Body of pancreas (tissue), 4 donors: ENCODE results near the gene ARID1B. TPM values are rescaled to one million over a fixed set of nuclear protein-coding genes. Genes with fewer than 3 reads are reported as not detected.
A peak's percentile ranks its signal among the peaks of the same experiment; 100 is the strongest.

ENCODE experiments used
- ATAC-seq: fragments of 150-250 bp; one replicate; pipeline ENCODE4 v1.9.1; 2016
- DNase-seq, 4 donors: peaks; one replicate each; pipeline ENCODE4 v3.0.0-alpha.2; 2019
- H3K27ac ChIP-seq, 4 donors: fragments of 200-600 bp; sonication (generic); 1 replicate in 3 of 4; 2 replicates in 1 of 4; pipeline versions ENCODE4 v1.5.1 to v1.6.1; 2016 to 2019; ENCODE audit warnings: mild to moderate bottlenecking in 1 of 4, mixed read lengths in 1 of 4, moderate library complexity in 1 of 4
- H3K27me3 ChIP-seq, 2 donors: fragments of 200-600 bp; sonication (generic); one replicate each; pipeline ENCODE4 v1.6.0; 2016; ENCODE audit warnings: mild to moderate bottlenecking in 1 of 2
- H3K36me3 ChIP-seq, 2 donors: fragments of 200-600 bp; sonication (generic); replicated peaks in 1 of 2; 2 replicates each; pipeline ENCODE4 v1.5.1; 2016; ENCODE audit warnings: low read depth in 2 of 2; ENCODE audit not compliant: insufficient read depth in 1 of 2
- H3K4me1 ChIP-seq: fragments of 200-600 bp; sonication (generic); one replicate; pipeline ENCODE4 v1.6.0; 2016
- H3K4me3 ChIP-seq, 2 donors: fragments of 200-600 bp; sonication (generic); 1 replicate in 1 of 2; 2 replicates in 1 of 2; pipeline ENCODE4 v1.5.1; 2016 to 2019
- H3K9me3 ChIP-seq, 3 donors: fragments of 200-600 bp; sonication (generic); 1 replicate in 2 of 3; 2 replicates in 1 of 3; pipeline ENCODE4 v1.5.1; 2016
- POLR2A ChIP-seq, 3 donors: fragments of 450-650 bp; IDR thresholded peaks; one replicate each; pipeline ENCODE4 v1.6.1; 2016; ENCODE audit warnings: antibody characterized with exemption in 3 of 3, mild to moderate bottlenecking in 2 of 3
- WGBS, 2 donors: methylation state at CpG; one replicate each; pipeline ENCODE4 v1.1.5; 2017; 5-methylcytosine and 5-hydroxymethylcytosine counted together
- intact Hi-C: fragments of 100-400 bp; cut with DNase I; formaldehyde crosslinking; loops from one replicate; pipeline ENCODE4 v1.15.1; 2023
- total RNA-seq, 2 donors: library from RNA; depleted of rRNA; stranded (reverse); fragments of >200 nt; gene quantifications; one replicate each; pipeline ENCODE4 v1.1.0, GENCODE V29; 2016
- TF ChIP-seq, protein P1 (sequence below), 7 experiments: fragments of 450-650 bp in 4 of 7; fragments of 200-600 bp in 3 of 7; sonication (generic) in 3 of 7; IDR thresholded peaks; one replicate each; pipeline ENCODE4 v1.5.1; 2016 to 2019; ENCODE audit warnings: antibody characterized with exemption in 7 of 7

The ARID1B gene
- total RNA-seq, 2 donors from 2014 or later, result 71.5 to 85.1 TPM

DNA sequence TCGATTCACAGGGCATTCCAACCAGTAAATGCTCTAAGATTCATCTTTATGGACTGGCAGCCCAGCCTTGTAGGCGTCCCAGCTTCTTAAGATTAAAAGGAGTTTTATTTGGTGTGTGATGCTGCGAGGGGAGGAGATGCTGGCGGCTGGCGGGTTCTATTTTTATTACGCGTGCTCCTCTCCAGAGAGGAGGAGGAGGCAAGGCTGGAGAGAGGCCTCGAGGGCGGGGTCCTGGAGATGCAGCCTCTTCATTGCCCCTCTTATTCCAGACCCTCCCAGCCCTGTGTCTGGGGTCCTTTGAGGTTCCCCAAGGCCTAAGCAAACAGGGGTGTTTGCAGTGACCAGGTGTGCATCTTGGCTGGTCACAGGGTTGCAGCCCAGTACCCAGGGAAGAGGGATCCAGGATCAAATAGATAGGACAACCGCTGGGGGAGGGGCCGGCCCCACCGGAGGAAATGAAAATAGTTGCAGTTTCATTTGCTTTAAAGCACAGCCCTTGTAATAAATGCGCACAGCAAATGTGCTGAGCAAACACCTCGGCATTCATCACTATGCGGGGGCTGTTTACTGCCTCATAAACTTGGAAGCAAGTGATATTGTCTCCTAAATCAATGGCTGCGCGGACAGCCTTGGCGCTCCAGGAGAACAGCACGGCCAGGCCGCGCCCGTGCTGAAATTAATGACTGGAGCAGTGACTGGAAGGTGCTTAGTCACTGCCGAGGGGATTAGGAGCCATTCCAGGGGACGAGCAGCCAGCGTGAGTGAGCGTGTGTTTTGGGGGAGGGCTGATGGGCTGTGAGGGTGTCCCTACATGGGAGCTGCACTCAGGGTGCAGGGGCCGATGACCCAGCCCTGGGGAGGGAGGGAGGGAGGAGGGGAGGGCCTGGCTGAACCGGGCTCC is 463.1 kb downstream of the ARID1B start:
- Histone ChIP-seq H3K27ac (peak overlapping the region; percentile 1 to 84 (median 80)), H3K4me3 (no peak overlapping the region), H3K4me1 (peaks cover 46% of the 10 kb centered on the region), H3K9me3 (no peaks in the 10 kb centered on the region), H3K36me3 (no peaks in the 10 kb centered on the region), H3K27me3 (no peaks in the 10 kb centered on the region)
- TF ChIP-seq, protein P1, sequence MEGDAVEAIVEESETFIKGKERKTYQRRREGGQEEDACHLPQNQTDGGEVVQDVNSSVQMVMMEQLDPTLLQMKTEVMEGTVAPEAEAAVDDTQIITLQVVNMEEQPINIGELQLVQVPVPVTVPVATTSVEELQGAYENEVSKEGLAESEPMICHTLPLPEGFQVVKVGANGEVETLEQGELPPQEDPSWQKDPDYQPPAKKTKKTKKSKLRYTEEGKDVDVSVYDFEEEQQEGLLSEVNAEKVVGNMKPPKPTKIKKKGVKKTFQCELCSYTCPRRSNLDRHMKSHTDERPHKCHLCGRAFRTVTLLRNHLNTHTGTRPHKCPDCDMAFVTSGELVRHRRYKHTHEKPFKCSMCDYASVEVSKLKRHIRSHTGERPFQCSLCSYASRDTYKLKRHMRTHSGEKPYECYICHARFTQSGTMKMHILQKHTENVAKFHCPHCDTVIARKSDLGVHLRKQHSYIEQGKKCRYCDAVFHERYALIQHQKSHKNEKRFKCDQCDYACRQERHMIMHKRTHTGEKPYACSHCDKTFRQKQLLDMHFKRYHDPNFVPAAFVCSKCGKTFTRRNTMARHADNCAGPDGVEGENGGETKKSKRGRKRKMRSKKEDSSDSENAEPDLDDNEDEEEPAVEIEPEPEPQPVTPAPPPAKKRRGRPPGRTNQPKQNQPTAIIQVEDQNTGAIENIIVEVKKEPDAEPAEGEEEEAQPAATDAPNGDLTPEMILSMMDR (IDR thresholded peaks at IDR 0.05), result no peak
- peak in 2 of 3 donors; percentile 19 to 28 for TF ChIP-seq POLR2A (IDR thresholded peaks at IDR 0.05)
- intact Hi-C loops, result no loop called here
- WGBS, 2 donors, result 33 to 43% methylated on average over 25 to 28 of the region's 28 CpGs
- DNase-seq (peak in 3 of 4 donors; percentile 49 to 69 (median 55)), ATAC-seq (peak; percentile 34)

DNA sequence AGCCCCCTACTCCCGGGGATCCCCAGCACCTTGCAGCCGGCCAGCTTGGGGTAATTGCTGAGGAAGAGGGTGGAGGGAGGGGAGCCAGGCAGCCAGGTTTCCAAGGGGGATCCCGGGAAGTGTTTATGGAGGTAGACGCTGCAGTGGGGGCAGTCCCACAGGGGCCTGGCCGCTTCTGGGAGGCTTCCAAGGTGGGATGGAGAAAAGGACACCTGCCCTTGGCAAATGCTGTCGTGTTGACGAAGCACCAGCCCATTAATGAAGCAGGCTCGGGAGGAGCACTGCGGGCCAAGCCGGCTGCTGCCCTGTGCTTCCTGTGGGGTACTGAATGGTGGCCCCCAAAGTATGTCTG is 463.8 kb downstream of the ARID1B start:
- DNase-seq (no peak), ATAC-seq (no peak)
- no peaks in the 10 kb centered on the region for H3K27me3 ChIP-seq
- no peaks in the 10 kb centered on the region for H3K36me3 ChIP-seq
- TF ChIP-seq, protein P1 (IDR thresholded peaks at IDR 0.05), result no peak
- no peak for TF ChIP-seq POLR2A (IDR thresholded peaks at IDR 0.05)
- no peaks in the 10 kb centered on the region for H3K9me3 ChIP-seq
- no peak overlapping the region for H3K4me3 ChIP-seq
- WGBS, 2 donors, result 58 to 70% methylated on average over 8 to 10 of the region's 10 CpGs
- H3K4me1 ChIP-seq, result peaks cover 41% of the 10 kb centered on the region
- peak overlapping the region; percentile 1 to 84 (median 80) for H3K27ac ChIP-seq
- intact Hi-C loops, result no loop called here

DNA sequence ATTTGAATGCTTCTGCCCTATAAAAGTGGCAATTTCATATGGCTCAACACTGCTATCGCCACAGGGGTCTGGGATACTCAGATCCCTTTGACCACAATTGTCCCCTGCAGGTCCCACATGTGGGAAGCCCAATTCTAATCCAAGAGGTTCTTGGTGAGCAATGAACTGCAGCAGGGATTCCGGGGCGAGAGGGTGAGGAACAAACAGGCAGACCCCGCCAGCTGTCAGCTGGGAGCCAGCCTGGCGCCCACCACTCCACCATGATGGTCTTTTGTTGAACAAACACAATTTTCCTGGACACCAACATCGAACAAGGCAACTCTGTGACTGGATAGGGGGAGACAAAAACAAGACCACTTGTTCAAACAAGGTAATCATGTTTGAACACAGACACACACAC is 465.6 kb downstream of the ARID1B start:
- intact Hi-C loops, result no loop called here
- H3K36me3 ChIP-seq, result no peaks in the 10 kb centered on the region
- TF ChIP-seq, protein P1 (IDR thresholded peaks at IDR 0.05), result no peak
- TF ChIP-seq POLR2A (IDR thresholded peaks at IDR 0.05), result no peak
- H3K9me3 ChIP-seq, result no peaks in the 10 kb centered on the region
- H3K4me1 ChIP-seq, result peaks cover 35% of the 10 kb centered on the region
- no peak overlapping the region for H3K4me3 ChIP-seq
- H3K27me3 ChIP-seq, result no peaks in the 10 kb centered on the region
- peak overlapping the region; percentile 30 to 84 (median 80) for H3K27ac ChIP-seq
- 90 to 92% methylated on average over 6 of the region's 6 CpGs for WGBS, 2 donors
- DNase-seq (no peak), ATAC-seq (no peak)

GRCh38 chr6:157244175-157244574 is 467.0 kb downstream of the ARID1B start:
- 63 to 68% methylated on average over 4 of the region's 4 CpGs for WGBS, 2 donors
- ATAC-seq, result no peak
- no peaks in the 10 kb centered on the region for H3K36me3 ChIP-seq
- H3K4me3 ChIP-seq, result no peak overlapping the region
- peaks cover 32% of the 10 kb centered on the region for H3K4me1 ChIP-seq
- no peaks in the 10 kb centered on the region for H3K9me3 ChIP-seq
- intact Hi-C loops, result no loop called here
- H3K27ac ChIP-seq, result no peak overlapping the region
- H3K27me3 ChIP-seq, result no peaks in the 10 kb centered on the region
- TF ChIP-seq, protein P1 (IDR thresholded peaks at IDR 0.05), result no peak
- no peak for DNase-seq

- peaks cover 26% of the 10 kb centered on the region for H3K4me1 ChIP-seq
- no peaks in the 10 kb centered on the region for H3K36me3 ChIP-seq
- no peak for DNase-seq
- 59 to 64% methylated on average over 4 of the region's 4 CpGs for WGBS, 2 donors
- no peak overlapping the region for H3K4me3 ChIP-seq
- no peak for TF ChIP-seq POLR2A (IDR thresholded peaks at IDR 0.05)
- TF ChIP-seq, protein P1 (IDR thresholded peaks at IDR 0.05), result no peak
- H3K27me3 ChIP-seq, result no peaks in the 10 kb centered on the region
- ATAC-seq, result no peak
- no peaks in the 10 kb centered on the region for H3K9me3 ChIP-seq
- intact Hi-C loops, result no loop called here
- no peak overlapping the region for H3K27ac ChIP-seq
These were observed 467.6 kb downstream of the ARID1B start for GRCh38 chr6:157244780-157245179.
